HFFc6 (cell line): Measurements from ENCODE around the gene HUNK. TPM values are rescaled to one million over a fixed set of nuclear protein-coding genes. Genes with fewer than 3 reads are reported as not detected.

Experiments used
- DNase-seq: peaks from one replicate; pipeline ENCODE4 v3.0.0-alpha.2; 2018
- H3K27ac Mint-ChIP-seq: 2 replicates; pipeline ENCODE4 v1.8.0; 2020; ENCODE audit warnings: mild to moderate bottlenecking, mixed read lengths
- H3K27me3 Mint-ChIP-seq: 2 replicates; pipeline ENCODE4 v1.8.0; 2021; ENCODE audit warnings: mild to moderate bottlenecking, moderate library complexity, mixed read lengths; ENCODE audit not compliant: insufficient read depth
- H3K36me3 Mint-ChIP-seq: 2 replicates; pipeline ENCODE4 v1.8.0; 2021; ENCODE audit warnings: low read depth, mixed read lengths
- H3K4me1 Mint-ChIP-seq: 2 replicates; pipeline ENCODE4 v1.8.0; 2020; ENCODE audit warnings: low read depth, mixed read lengths
- H3K4me3 Mint-ChIP-seq: 2 replicates; pipeline ENCODE4 v1.8.0; 2020; ENCODE audit warnings: mild to moderate bottlenecking, moderate library complexity, mixed read lengths
- H3K9me3 Mint-ChIP-seq: 2 replicates; pipeline ENCODE4 v1.8.0; 2020; ENCODE audit warnings: mild to moderate bottlenecking, mixed read lengths
- CTCF ChIP-seq: fragments of 200-600 bp; sonication (generic); IDR thresholded peaks from 2 replicates; pipeline ENCODE4 v1.5.0; 2021; ENCODE audit warnings: antibody characterized with exemption, mild to moderate bottlenecking
- total RNA-seq, 6 experiments: library from RNA; stranded (reverse); fragmentation: NEBNext Ultra II Directional; extraction: Animal tissue kit (Norgen Biotek cat#: 25700); gene quantifications; 2 replicates in 1 of 6; 3 replicates in 5 of 6; pipeline ENCODE4 v1.2.3, GENCODE V29; 2021

The HUNK gene
- total RNA-seq, 6 experiments from 2014 or later, result not detected

- no peak for DNase-seq
- Mint-ChIP-seq H3K36me3 (no peaks in the 10 kb centered on the region; the same call in 1 of the 2 replicates), H3K4me1 (no peaks in the 10 kb centered on the region), H3K27ac (no peak overlapping the region), H3K4me3 (no peak overlapping the region), H3K9me3 (peaks cover 37% of the 10 kb centered on the region), H3K27me3 (no peaks in the 10 kb centered on the region; the same call in 1 of the 2 replicates)
- no peak for TF ChIP-seq CTCF
These were observed 142.8 kb downstream of the HUNK start for GRCh38 chr21:32015461-32016139.

GRCh38 chr21:32018381-32018780 lies 145.6 kb downstream of the HUNK start:
- H3K36me3 Mint-ChIP-seq, result no peaks in the 10 kb centered on the region; the same call in 1 of the 2 replicates
- H3K4me1 Mint-ChIP-seq, result no peaks in the 10 kb centered on the region
- no peaks in the 10 kb centered on the region; the same call in 1 of the 2 replicates for H3K27me3 Mint-ChIP-seq
- H3K9me3 Mint-ChIP-seq, result peaks cover 28% of the 10 kb centered on the region
- no peak overlapping the region for H3K27ac Mint-ChIP-seq
- no peak overlapping the region for H3K4me3 Mint-ChIP-seq
- no peak for DNase-seq
- TF ChIP-seq CTCF, result no peak

DNA sequence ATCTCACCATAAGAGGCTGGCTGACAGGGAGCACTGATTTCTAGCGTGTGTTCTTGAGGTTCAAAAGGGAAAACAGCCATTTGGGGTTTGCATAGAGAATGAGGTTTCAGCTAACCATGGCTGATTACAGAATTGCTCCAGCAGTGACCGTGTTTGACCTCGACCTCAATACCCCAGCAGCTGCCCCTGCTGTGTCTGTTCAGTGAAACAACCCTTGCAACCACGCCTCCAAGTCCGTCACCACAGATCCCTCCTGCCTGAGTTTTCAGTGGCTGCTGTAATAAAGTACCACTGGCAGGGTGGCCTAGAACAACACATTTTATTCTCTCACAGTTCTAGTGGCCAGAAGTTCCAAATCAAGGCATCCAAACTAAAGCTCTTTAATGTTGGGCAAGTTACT lies 147.7 kb downstream of the HUNK start:
- no peak for DNase-seq
- H3K4me1 Mint-ChIP-seq, result no peaks in the 10 kb centered on the region
- H3K27ac Mint-ChIP-seq, result no peak overlapping the region
- peaks cover 20% of the 10 kb centered on the region; the same call in 1 of the 2 replicates for H3K9me3 Mint-ChIP-seq
- no peaks in the 10 kb centered on the region; the same call in 1 of the 2 replicates for H3K36me3 Mint-ChIP-seq
- TF ChIP-seq CTCF, result no peak
- H3K27me3 Mint-ChIP-seq, result no peaks in the 10 kb centered on the region; the same call in 1 of the 2 replicates
- H3K4me3 Mint-ChIP-seq, result no peak overlapping the region

DNA sequence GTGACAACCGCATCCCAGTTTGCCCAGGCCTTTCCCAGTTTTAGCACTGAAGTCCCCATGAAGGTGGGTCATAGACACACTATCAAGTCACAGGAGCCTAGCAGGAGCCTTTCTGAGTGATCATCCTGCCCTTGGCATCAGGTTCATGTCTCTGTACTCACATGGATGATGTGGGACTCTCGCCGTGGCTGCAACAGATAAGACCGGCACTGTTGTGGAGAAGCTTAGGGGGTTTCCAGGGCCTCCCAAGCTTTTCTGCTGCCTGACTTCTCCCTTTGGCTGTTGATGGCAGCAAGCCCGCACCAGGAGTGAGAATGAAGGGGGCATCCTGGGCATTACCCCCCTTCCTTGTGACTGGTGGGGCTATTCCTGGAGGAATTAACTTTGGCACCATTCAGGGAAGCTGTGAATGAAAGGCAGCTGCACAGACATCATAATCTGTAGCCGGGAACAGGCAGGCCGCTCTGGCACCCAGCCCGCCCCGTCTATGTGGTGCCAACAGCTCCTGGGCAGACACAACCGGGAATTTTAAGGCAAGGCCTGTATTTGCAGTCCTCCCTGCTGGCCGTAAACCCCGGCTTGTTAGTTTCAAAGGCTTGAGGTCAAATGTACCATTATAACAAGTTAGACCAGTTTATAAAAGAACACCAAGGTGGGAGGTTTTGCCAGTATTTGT lies 148.6 kb downstream of the HUNK start:
- no peak for TF ChIP-seq CTCF

GRCh38 chr21:32022146-32022545 lies 149.3 kb downstream of the HUNK start:
- Mint-ChIP-seq H3K4me1 (no peaks in the 10 kb centered on the region), H3K4me3 (no peak overlapping the region), H3K27me3 (no peaks in the 10 kb centered on the region; the same call in 1 of the 2 replicates), H3K27ac (no peak overlapping the region), H3K36me3 (no peaks in the 10 kb centered on the region; the same call in 1 of the 2 replicates), H3K9me3 (peaks cover 34% of the 10 kb centered on the region)
- no peak for TF ChIP-seq CTCF
- no peak for DNase-seq

More for the DNA sequence above, 148.6 kb downstream of the HUNK start:
- Mint-ChIP-seq H3K4me3 (no peak overlapping the region), H3K36me3 (no peaks in the 10 kb centered on the region; the same call in 1 of the 2 replicates), H3K27me3 (no peaks in the 10 kb centered on the region; the same call in 1 of the 2 replicates), H3K4me1 (no peaks in the 10 kb centered on the region), H3K9me3 (peaks cover 27% of the 10 kb centered on the region), H3K27ac (no peak overlapping the region)
- no peak for DNase-seq
